Measurements from ENCODE around the gene DNM3.

Gene DNM3

DNA sequence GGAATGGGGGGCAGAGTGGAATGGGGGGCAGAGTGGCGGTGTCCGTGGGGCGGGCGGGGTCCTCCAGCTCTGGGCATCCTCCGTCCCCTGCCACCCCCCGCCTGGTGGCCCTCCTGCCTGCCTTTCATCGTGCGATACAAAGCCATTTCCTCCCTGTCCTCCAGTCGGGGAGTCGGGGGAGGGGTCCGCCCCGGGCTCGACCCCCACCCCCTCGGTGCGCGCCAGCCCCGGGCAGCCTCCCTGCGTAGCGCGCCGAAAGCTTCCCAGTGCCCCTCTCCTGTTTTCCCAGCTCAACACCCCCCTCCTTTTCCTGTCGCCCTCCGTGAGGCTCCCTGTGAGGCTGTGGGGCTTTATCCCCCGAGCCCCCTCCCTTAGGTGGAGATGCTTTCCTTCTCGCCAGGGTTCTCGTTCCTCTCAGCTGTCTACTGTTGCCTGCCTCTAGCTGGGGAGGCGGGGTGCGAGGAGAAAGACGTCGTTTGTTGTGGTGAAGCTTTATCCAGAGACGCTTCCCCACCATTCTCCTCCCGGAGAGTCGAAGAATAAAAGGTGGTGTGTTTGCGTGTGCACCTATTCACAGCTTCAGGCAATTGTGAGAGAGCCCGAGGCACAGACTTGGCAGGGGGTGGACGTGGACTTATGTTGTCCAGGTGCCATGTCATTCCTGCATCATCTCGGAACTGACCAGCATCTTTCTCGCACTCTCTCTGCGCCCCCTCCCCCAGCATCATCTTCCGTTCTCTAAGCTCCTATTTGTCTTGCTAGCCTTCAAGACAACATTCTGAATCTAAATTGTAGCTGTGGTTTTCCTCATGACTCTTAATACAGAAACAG lies 848 bp downstream of the DNM3 start:
- FAIRE-seq: no peak
- TF ChIP-seq, protein P1, sequence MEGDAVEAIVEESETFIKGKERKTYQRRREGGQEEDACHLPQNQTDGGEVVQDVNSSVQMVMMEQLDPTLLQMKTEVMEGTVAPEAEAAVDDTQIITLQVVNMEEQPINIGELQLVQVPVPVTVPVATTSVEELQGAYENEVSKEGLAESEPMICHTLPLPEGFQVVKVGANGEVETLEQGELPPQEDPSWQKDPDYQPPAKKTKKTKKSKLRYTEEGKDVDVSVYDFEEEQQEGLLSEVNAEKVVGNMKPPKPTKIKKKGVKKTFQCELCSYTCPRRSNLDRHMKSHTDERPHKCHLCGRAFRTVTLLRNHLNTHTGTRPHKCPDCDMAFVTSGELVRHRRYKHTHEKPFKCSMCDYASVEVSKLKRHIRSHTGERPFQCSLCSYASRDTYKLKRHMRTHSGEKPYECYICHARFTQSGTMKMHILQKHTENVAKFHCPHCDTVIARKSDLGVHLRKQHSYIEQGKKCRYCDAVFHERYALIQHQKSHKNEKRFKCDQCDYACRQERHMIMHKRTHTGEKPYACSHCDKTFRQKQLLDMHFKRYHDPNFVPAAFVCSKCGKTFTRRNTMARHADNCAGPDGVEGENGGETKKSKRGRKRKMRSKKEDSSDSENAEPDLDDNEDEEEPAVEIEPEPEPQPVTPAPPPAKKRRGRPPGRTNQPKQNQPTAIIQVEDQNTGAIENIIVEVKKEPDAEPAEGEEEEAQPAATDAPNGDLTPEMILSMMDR (IDR thresholded peaks at IDR 0.05; ENCODE audit: insufficient read depth, missing control alignments): no peak
- DNase-seq (ENCODE audit: insufficient read length, low spot score): peak; percentile 24

GRCh38 chr1:171844381-171844780 lies 3.1 kb downstream of the DNM3 start:
- DNase-seq (ENCODE audit: insufficient read length, low spot score) (no peak), FAIRE-seq (peak; percentile 90)
- TF ChIP-seq, protein P1 (IDR thresholded peaks at IDR 0.05; ENCODE audit: insufficient read depth, missing control alignments): no peak

- DNase-seq (ENCODE audit: insufficient read length, low spot score): no peak
- FAIRE-seq: peak; percentile 76
- TF ChIP-seq, protein P1 (IDR thresholded peaks at IDR 0.05; ENCODE audit: insufficient read depth, missing control alignments): no peak
Observed at GRCh38 chr1:171845998-171846397, 4.7 kb downstream of the DNM3 start.

- FAIRE-seq (peak; percentile 29), DNase-seq (ENCODE audit: insufficient read length, low spot score) (no peak)
- TF ChIP-seq, protein P1 (IDR thresholded peaks at IDR 0.05; ENCODE audit: insufficient read depth, missing control alignments): no peak
Observed at GRCh38 chr1:171849245-171849898, 8.1 kb downstream of the DNM3 start.

DNA sequence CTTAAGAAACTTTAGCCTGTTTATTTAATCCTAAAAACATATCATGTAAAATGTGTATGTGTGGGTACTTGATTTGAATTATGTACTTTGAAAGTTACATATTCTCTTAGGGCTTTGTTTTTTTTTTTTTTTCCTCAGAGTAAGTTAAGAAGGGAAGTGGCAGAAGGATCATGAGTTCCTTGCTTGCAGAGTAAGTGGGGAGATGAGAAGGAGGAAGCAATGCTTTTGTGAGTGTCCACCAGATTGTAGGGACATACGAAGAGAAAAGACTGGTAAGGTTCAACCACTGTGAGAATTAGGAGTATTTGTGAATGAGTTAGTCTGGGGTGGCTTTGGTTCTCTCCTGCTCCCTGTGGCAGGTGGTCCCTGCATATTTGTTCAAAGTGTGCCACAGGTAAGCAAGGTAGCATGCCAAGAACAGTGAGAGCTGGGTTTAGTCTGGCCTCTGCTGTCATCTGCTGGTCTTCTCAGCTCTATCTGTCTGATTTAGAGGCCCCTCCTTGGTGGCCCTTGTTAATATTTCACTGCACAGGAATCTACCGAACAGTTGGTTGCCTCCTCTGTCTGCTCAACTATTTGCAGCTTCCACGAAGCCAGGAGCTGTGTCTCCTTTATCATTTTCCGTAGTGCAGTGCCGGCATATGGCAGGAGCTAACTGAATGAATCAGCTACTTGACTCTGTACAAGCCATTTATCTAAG lies 9.5 kb downstream of the DNM3 start:
- TF ChIP-seq, protein P1 (IDR thresholded peaks at IDR 0.05; ENCODE audit: insufficient read depth, missing control alignments): no peak
- FAIRE-seq (no peak), DNase-seq (ENCODE audit: insufficient read length, low spot score) (no peak)

DNA sequence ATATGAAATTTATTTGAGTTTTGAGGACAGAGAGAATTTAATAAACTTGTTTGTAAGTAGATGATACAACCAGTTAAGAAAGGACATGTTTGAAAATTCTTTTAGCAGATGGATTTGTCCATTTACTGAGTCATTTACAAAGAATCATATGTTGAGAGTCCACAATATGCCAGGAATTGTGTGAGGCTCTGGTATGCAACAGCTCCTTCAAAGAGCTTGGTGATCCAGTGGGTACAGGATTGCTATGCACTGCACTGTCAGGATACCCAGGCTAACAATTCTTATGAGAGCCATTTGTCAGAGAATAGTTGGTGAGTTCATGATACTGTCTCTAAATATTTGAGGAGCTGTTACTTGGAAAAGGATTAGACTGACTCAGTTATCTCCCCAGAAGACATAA lies 11.0 kb downstream of the DNM3 start:
- FAIRE-seq: no peak
- TF ChIP-seq, protein P1 (IDR thresholded peaks at IDR 0.05; ENCODE audit: insufficient read depth, missing control alignments): no peak
- DNase-seq (ENCODE audit: insufficient read length, low spot score): no peak

All from D721Med (cell line).